Measurements from ENCODE around the gene HLA-DMA. TPM values are rescaled to one million over a fixed set of nuclear protein-coding genes. Genes with fewer than 3 reads are reported as not detected.

The HLA-DMA gene
- total and polyA plus RNA-seq, 2 of the 8 experiments (the other 6 are each of a cell fraction or from before 2014, with no cell fraction given) = 13.3 to 23.1 TPM

DNA sequence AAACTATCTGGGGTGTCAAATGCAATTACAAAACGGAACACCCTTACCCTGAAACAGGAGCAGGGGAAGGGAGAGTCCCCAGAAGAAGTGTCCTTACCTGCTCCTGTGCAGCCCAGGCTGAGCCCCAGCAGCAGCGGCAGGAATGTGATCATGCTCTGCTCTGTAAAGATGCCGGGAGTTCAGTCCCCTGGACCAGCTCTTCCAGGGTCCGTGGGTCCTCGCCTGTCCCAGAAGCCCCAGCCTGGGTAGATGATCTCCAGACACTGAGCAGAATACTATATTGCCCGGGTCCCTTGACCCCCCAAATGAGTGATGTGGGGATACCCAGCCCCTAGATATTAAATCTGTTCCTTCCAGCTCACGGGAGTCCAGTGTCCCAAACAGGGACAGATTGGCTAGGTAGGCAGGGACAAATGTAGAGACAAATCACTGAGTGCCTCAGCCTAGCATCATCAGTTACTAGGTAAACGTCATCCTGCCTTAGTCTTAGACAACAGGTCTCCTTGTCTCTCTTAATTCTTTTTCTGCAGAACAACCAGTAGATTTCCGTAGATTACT is 12.2 kb downstream of the HLA-DMA start, which contains the start of gene HLA-DMB:
Gene HLA-DMB (minus strand): TSS at position 373 of the 558 bp plus-strand sequence. CDS start 221 bp downstream, at position 152.
- Histone ChIP-seq H3K79me1 (ENCODE audit: low read depth, low read length) (no peaks in the 10 kb centered on the region), H2BK15ac (ENCODE audit: low read length) (no peak within 1 kb of the TSS), H3K9ac (replicated peaks in 1 of 4; ENCODE audit: extremely low read depth in 1 of 4, low read depth in 3 of 4, low read length in 3 of 4) (no peak within 1 kb of the TSS; a peak in 1 of 7 replicates), H3K56ac (replicated peaks; ENCODE audit: insufficient read length, low read depth, low read length) (no peak within 1 kb of the TSS), H2BK20ac (ENCODE audit: low read length) (no peak within 1 kb of the TSS), H3K79me2 (ENCODE audit: control insufficient read depth in 1 of 2, insufficient read depth in 2 of 2, low read length in 2 of 2) (no peaks in the 10 kb centered on the region), H3K4me1 (replicated peaks in 1 of 4; ENCODE audit: control insufficient read depth in 3 of 4, insufficient read depth in 4 of 4, low read length in 3 of 4) (peaks cover 0 to 6% (median 1%) of the 10 kb centered on the region in 4 experiments; a peak in 4 of 7 replicates), H3K4ac (replicated peaks; ENCODE audit: insufficient read length, low read depth, low read length) (no peak within 1 kb of the TSS), H4K5ac (ENCODE audit: insufficient read length, low read depth, low read length) (no peak within 1 kb of the TSS), H2AK5ac (ENCODE audit: low read depth, low read length) (no peak within 1 kb of the TSS), H2BK12ac (ENCODE audit: low read depth, low read length) (no peak within 1 kb of the TSS), H2BK5ac (ENCODE audit: low read depth, low read length) (no peak within 1 kb of the TSS), H3K27ac (ENCODE audit: low read depth, low read length) (no peak within 1 kb of the TSS), H2BK120ac (replicated peaks; ENCODE audit: low read depth, low read length) (no peak within 1 kb of the TSS), H4K8ac (ENCODE audit: extremely low read depth, insufficient read depth, low read length) (no peak within 1 kb of the TSS; the same call in 1 of the 2 replicates), H3K4me2 (ENCODE audit: insufficient read depth in 1 of 2, low read depth in 2 of 2, low read length in 2 of 2) (peak within 1 kb of the TSS; percentile 51 to 58), H3K18ac (ENCODE audit: extremely low read depth, low read length) (no peak within 1 kb of the TSS), H3K23me2 (ENCODE audit: low read depth, low read length) (no peaks in the 10 kb centered on the region), H3K36me3 (ENCODE audit: control insufficient read depth in 2 of 4, insufficient read depth in 4 of 4, low read length in 3 of 4) (no peaks in the 10 kb centered on the region), H4K20me1 (replicated peaks in 1 of 2; ENCODE audit: control insufficient read depth in 1 of 2, insufficient read depth in 2 of 2, low read length in 2 of 2) (no peaks in the 10 kb centered on the region), H3K9me3 (ENCODE audit: insufficient read depth in 2 of 2, low read depth in 1 of 2, low read length in 1 of 2) (no peaks in the 10 kb centered on the region), H4K91ac (replicated peaks; ENCODE audit: insufficient read length, low read length) (no peak within 1 kb of the TSS), H3K23ac (ENCODE audit: insufficient read length) (no peak within 1 kb of the TSS), H2AFZ (ENCODE audit: low read length) (peak within 1 kb of the TSS; percentile 78), H3K27me3 (replicated peaks in 1 of 4; ENCODE audit: control insufficient read depth in 3 of 4, extremely low read depth in 1 of 4, insufficient read depth in 3 of 4, low read length in 3 of 4) (no peaks in the 10 kb centered on the region), H3K4me3 (ENCODE audit: extremely low read depth in 1 of 4, insufficient read depth in 2 of 4, low read depth in 3 of 4, low read length in 4 of 4) (peak within 1 kb of the TSS; percentile 6 to 49 (median 26); a peak in 6 of 8 replicates), H3K14ac (ENCODE audit: insufficient read length) (no peak within 1 kb of the TSS)
- 59% methylated on average over 9 of the region's 9 CpGs; no CpG with 5 or more reads in 1 of the 2 experiments for WGBS, 2 experiments (ENCODE audit: extremely low coverage in 1 of 2, insufficient coverage in 1 of 2, insufficient read length in 1 of 2, insufficient replicate concordance in 2 of 2, low coverage in 1 of 2, low lambda C conversion rate in 2 of 2, missing lambda C conversion rate in 1 of 2)
- ChIA-PET CTCF (ENCODE audit: partially characterized antibody) (interaction anchor here (0.9 to 6.0 kb wide), 8 partner anchors 8 to 141 kb away, joined by 3 to 64 read pairs (median 5); partner anchors contain the start of genes HLA-DMA and TAP2), POLR2A (ENCODE audit: partially characterized antibody) (interaction anchor here (0.7 to 4.3 kb wide), 6 partner anchors 10 to 46 kb away, joined by 3 to 45 read pairs (median 8); partner anchors contain the start of genes BRD2 and HLA-DMA)
- TF ChIP-seq POU5F1 (IDR thresholded peaks at IDR 0.05; ENCODE audit: low read depth, low read length) = no peak
- peak; percentile 99 for TF ChIP-seq RFX5 (IDR thresholded peaks at IDR 0.05; ENCODE audit: borderline replicate concordance, low read depth, low read length)
- no peak for TF ChIP-seq CBX8 (IDR thresholded peaks at IDR 0.05; ENCODE audit: borderline replicate concordance, low read depth, low read length)
- TF ChIP-seq KDM1A (IDR thresholded peaks at IDR 0.05; ENCODE audit: borderline replicate concordance, low read length) = no peak
- peak; percentile 96 for TF ChIP-seq CREB1 (IDR thresholded peaks at IDR 0.05)
- TF ChIP-seq, protein P1, sequence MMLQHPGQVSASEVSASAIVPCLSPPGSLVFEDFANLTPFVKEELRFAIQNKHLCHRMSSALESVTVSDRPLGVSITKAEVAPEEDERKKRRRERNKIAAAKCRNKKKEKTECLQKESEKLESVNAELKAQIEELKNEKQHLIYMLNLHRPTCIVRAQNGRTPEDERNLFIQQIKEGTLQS (IDR thresholded peaks at IDR 0.05; ENCODE audit: insufficient read depth, low read depth, low read length) = no peak
- peak; percentile 61; the same call in 1 of the 2 replicates for TF ChIP-seq TEAD4 (IDR thresholded peaks at IDR 0.05; ENCODE audit: low read depth, low read length)
- no peak for TF ChIP-seq SIN3A (conservative IDR thresholded peaks at IDR 0.05 in 1 of 2, IDR thresholded peaks at IDR 0.05 in 1 of 2; ENCODE audit: low read depth in 1 of 2, low read length in 2 of 2)
- TF ChIP-seq SRF (IDR thresholded peaks at IDR 0.05; ENCODE audit: low read depth, low read length) = no peak
- no peak for TF ChIP-seq SIX5 (IDR thresholded peaks at IDR 0.05; ENCODE audit: low read depth, low read length)
- TF ChIP-seq HDAC2 (IDR thresholded peaks at IDR 0.05; ENCODE audit: borderline replicate concordance in 1 of 2, low read depth in 2 of 2, low read length in 2 of 2) = no peak
- TF ChIP-seq CHD2 (IDR thresholded peaks at IDR 0.05; ENCODE audit: low read length) = no peak
- no peak for TF ChIP-seq JUN (IDR thresholded peaks at IDR 0.05; ENCODE audit: low read depth, low read length)
- peak; percentile 65 for FAIRE-seq
- DNase-seq (ENCODE audit: low read depth in 1 of 2, low spot score in 2 of 2) = peak in 1 of 2 experiments; percentile 62

Measured in H1 (cell line).